Endodermal cell (in vitro differentiated cells): ENCODE measurements around the gene TM9SF3. TPM values are rescaled to one million over a fixed set of nuclear protein-coding genes. Genes with fewer than 3 reads are reported as not detected.

Source experiments
- DNase-seq: peaks from one replicate; pipeline ENCODE4 v3.0.0-alpha.2; 2017
- H3K27ac ChIP-seq: 2 replicates; pipeline ENCODE4 v1.5.1; 2013; ENCODE audit warnings: mild to moderate bottlenecking, low read depth, low read length, moderate library complexity
- H3K27me3 ChIP-seq: 2 replicates; pipeline ENCODE4 v1.6.1; 2013; ENCODE audit warnings: mild to moderate bottlenecking, low read length, moderate library complexity; ENCODE audit not compliant: insufficient read depth, control insufficient read depth, poor library complexity, severe bottlenecking
- H3K36me3 ChIP-seq: 2 replicates; pipeline ENCODE4 v1.7.0; 2013; ENCODE audit warnings: mild to moderate bottlenecking, low read length, moderate library complexity; ENCODE audit not compliant: control insufficient read depth, insufficient read depth
- H3K4me1 ChIP-seq: one replicate; pipeline ENCODE4 v1.7.0; 2013; ENCODE audit warnings: low read length; ENCODE audit not compliant: control insufficient read depth, insufficient read depth
- H3K4me3 ChIP-seq: 2 replicates; pipeline ENCODE4 v1.5.1; 2013; ENCODE audit warnings: mild to moderate bottlenecking, low read length, moderate library complexity
- H3K9ac ChIP-seq: 2 replicates; pipeline ENCODE4 v1.6.1; 2013; ENCODE audit warnings: mild to moderate bottlenecking, low read length, moderate library complexity; ENCODE audit not compliant: poor library complexity, severe bottlenecking; ENCODE audit errors: extremely low read depth
- H3K9me3 ChIP-seq: 2 replicates; pipeline ENCODE4 v1.6.1; 2013; ENCODE audit warnings: mild to moderate bottlenecking, low read length, moderate library complexity; ENCODE audit not compliant: control insufficient read depth
- H3K27ac Mint-ChIP-seq: 2 replicates; pipeline ENCODE4 v1.8.0; 2020; ENCODE audit warnings: mixed read lengths
- H3K27me3 Mint-ChIP-seq: 2 replicates; pipeline ENCODE4 v1.8.0; 2021; ENCODE audit warnings: mild to moderate bottlenecking, mixed read lengths; ENCODE audit not compliant: insufficient read depth
- H3K36me3 Mint-ChIP-seq: 2 replicates; pipeline ENCODE4 v1.8.0; 2020; ENCODE audit warnings: low read depth, mixed read lengths
- H3K4me1 Mint-ChIP-seq: 2 replicates; pipeline ENCODE4 v1.8.0; 2020; ENCODE audit warnings: mixed read lengths
- H3K4me3 Mint-ChIP-seq: 2 replicates; pipeline ENCODE4 v1.8.0; 2020; ENCODE audit warnings: mild to moderate bottlenecking, moderate library complexity, mixed read lengths
- H3K9me3 Mint-ChIP-seq: 2 replicates; pipeline ENCODE4 v1.8.0; 2020; ENCODE audit warnings: mild to moderate bottlenecking, mixed read lengths
- WGBS, 2 experiments: methylation state at CpG; one replicate each; pipeline versions ENCODE4 v1.1.5 to v1.1.7; 2013; ENCODE audit warnings: missing lambda C conversion rate in 2 of 2, mixed read lengths in 1 of 2; ENCODE audit not compliant: insufficient coverage in 1 of 2, insufficient read length in 1 of 2; 5-methylcytosine and 5-hydroxymethylcytosine counted together
- total RNA-seq, 2 donors: library from RNA; stranded (reverse); fragmentation: NEBNext Ultra II Directional in 1 of 2; extraction: Animal tissue kit (Norgen Biotek cat#: 25700) in 1 of 2; gene quantifications; 2 replicates in 1 of 2; 3 replicates in 1 of 2; pipeline ENCODE4 v1.2.1, GENCODE V29; 2021
- TF ChIP-seq, protein P1 (sequence below): fragments of 200-600 bp; sonication (generic); conservative IDR thresholded peaks from 2 replicates; pipeline ENCODE4 v1.5.0; 2021; ENCODE audit warnings: antibody characterized with exemption, mild to moderate bottlenecking

The TM9SF3 gene
- total RNA-seq, 2 donors from 2014 or later, result 134 to 137 TPM

GRCh38 chr10:96627292-96627691, 40.5 kb upstream of the TM9SF3 start:
- Histone ChIP-seq H3K9me3 (no peaks in the 10 kb centered on the region), H3K27me3 (no peaks in the 10 kb centered on the region), H3K9ac (no peak overlapping the region), H3K36me3 (no peaks in the 10 kb centered on the region), H3K27ac (no peak overlapping the region), H3K4me1 (no peaks in the 10 kb centered on the region), H3K4me3 (no peak overlapping the region)
- Mint-ChIP-seq H3K4me1 (no peaks in the 10 kb centered on the region), H3K27me3 (no peaks in the 10 kb centered on the region), H3K4me3 (no peak overlapping the region), H3K9me3 (no peaks in the 10 kb centered on the region), H3K27ac (no peak overlapping the region), H3K36me3 (peaks cover 7% of the 10 kb centered on the region)
- WGBS, 2 experiments, result 83 to 90% methylated on average over 1 of the region's 1 CpG
- no peak for DNase-seq
- TF ChIP-seq, protein P1, sequence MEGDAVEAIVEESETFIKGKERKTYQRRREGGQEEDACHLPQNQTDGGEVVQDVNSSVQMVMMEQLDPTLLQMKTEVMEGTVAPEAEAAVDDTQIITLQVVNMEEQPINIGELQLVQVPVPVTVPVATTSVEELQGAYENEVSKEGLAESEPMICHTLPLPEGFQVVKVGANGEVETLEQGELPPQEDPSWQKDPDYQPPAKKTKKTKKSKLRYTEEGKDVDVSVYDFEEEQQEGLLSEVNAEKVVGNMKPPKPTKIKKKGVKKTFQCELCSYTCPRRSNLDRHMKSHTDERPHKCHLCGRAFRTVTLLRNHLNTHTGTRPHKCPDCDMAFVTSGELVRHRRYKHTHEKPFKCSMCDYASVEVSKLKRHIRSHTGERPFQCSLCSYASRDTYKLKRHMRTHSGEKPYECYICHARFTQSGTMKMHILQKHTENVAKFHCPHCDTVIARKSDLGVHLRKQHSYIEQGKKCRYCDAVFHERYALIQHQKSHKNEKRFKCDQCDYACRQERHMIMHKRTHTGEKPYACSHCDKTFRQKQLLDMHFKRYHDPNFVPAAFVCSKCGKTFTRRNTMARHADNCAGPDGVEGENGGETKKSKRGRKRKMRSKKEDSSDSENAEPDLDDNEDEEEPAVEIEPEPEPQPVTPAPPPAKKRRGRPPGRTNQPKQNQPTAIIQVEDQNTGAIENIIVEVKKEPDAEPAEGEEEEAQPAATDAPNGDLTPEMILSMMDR, result no peak

DNA sequence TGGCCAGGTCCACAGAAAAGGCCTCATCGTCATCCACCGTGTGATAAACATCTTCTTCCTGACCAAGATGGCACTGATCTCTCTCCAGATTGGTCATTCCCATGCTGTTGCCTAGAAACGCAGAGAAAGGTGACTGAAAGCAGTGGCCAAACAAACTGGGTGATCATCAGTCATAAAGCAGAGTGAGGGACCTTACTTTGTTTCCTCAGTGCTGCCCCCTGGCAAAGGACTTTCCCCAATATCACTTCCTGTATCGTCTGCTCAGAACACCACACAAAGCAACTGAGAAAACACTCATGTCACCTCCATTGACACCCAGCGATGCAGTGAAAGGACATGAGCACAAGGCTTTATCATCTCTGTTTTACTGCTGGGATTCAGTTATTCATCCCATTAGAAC, 40.0 kb upstream of the TM9SF3 start:
- Histone ChIP-seq H3K9me3 (no peaks in the 10 kb centered on the region), H3K9ac (no peak overlapping the region), H3K4me1 (no peaks in the 10 kb centered on the region), H3K36me3 (no peaks in the 10 kb centered on the region), H3K27me3 (no peaks in the 10 kb centered on the region), H3K27ac (no peak overlapping the region), H3K4me3 (no peak overlapping the region)
- H3K9me3 Mint-ChIP-seq, result no peaks in the 10 kb centered on the region
- H3K4me1 Mint-ChIP-seq, result no peaks in the 10 kb centered on the region
- TF ChIP-seq, protein P1, result peak; percentile 66
- no peak overlapping the region for H3K4me3 Mint-ChIP-seq
- 90 to 100% methylated on average over 4 to 5 of the region's 5 CpGs for WGBS, 2 experiments
- DNase-seq, result peak; percentile 79
- H3K36me3 Mint-ChIP-seq, result peaks cover 7% of the 10 kb centered on the region
- H3K27me3 Mint-ChIP-seq, result no peaks in the 10 kb centered on the region
- no peak overlapping the region for H3K27ac Mint-ChIP-seq

GRCh38 chr10:96625173-96625572, 38.4 kb upstream of the TM9SF3 start:
- Histone ChIP-seq H3K27ac (no peak overlapping the region), H3K9me3 (no peaks in the 10 kb centered on the region), H3K36me3 (no peaks in the 10 kb centered on the region), H3K4me1 (no peaks in the 10 kb centered on the region), H3K4me3 (no peak overlapping the region), H3K9ac (no peak overlapping the region), H3K27me3 (no peaks in the 10 kb centered on the region)
- H3K27ac Mint-ChIP-seq, result no peak overlapping the region
- no peaks in the 10 kb centered on the region for H3K27me3 Mint-ChIP-seq
- H3K9me3 Mint-ChIP-seq, result no peaks in the 10 kb centered on the region
- TF ChIP-seq, protein P1, result no peak
- H3K4me3 Mint-ChIP-seq, result no peak overlapping the region
- 88 to 92% methylated on average over 1 of the region's 1 CpG for WGBS, 2 experiments
- H3K4me1 Mint-ChIP-seq, result no peaks in the 10 kb centered on the region
- no peak for DNase-seq
- H3K36me3 Mint-ChIP-seq, result peaks cover 7% of the 10 kb centered on the region
